Psoas muscle (tissue), 8 donors: Measurements from ENCODE around the gene ENO2. TPM values are rescaled to one million over a fixed set of nuclear protein-coding genes. Genes with fewer than 3 reads are reported as not detected.

Experiments used
- ATAC-seq, 4 donors: fragments of 200-7000 bp; cut with Tn5 transposase; one replicate each; pipeline ENCODE4 v1.9.1; 2020; ENCODE audit warnings: moderate library complexity in 3 of 4, mild to moderate bottlenecking in 2 of 4
- DNase-seq, 2 donors: peaks; one replicate each; pipeline ENCODE4 v3.0.0-alpha.2; 2020
- H3K27ac ChIP-seq: fragments of 200-600 bp; one replicate; pipeline ENCODE4 v1.8.0; 2022
- H3K27me3 ChIP-seq, 3 donors: fragments of 200-600 bp in 1 of 3; one replicate each; pipeline versions ENCODE4 v1.6.1 to v1.8.0; 2013 to 2022; ENCODE audit warnings: low read length in 2 of 3, mild to moderate bottlenecking in 2 of 3, moderate library complexity in 1 of 3; ENCODE audit not compliant: insufficient read depth in 3 of 3
- H3K36me3 ChIP-seq, 2 donors: fragments of 200-600 bp in 1 of 2; one replicate each; pipeline versions ENCODE4 v1.6.1 to v1.8.0; 2013 to 2022; ENCODE audit warnings: low read depth in 1 of 2, mild to moderate bottlenecking in 1 of 2, moderate library complexity in 1 of 2; ENCODE audit not compliant: insufficient read depth in 1 of 2
- H3K4me1 ChIP-seq: fragments of 200-600 bp; one replicate; pipeline ENCODE4 v1.8.0; 2022
- H3K4me3 ChIP-seq: fragments of 200-600 bp; one replicate; pipeline ENCODE4 v1.8.0; 2022; ENCODE audit warnings: mild to moderate bottlenecking
- H3K9me3 ChIP-seq: fragments of 200-600 bp; one replicate; pipeline ENCODE4 v1.8.0; 2022
- WGBS, 3 donors: extraction: QIAGEN DNeasy Blood & Tissue Kit; methylation state at CpG; one replicate each; pipeline versions ENCODE4 v1.1.6 to v1.1.7; 2013; 5-methylcytosine and 5-hydroxymethylcytosine counted together
- intact Hi-C, 2 donors: fragments of 100-400 bp; cut with DNase I; formaldehyde crosslinking; loops; one replicate each; pipeline versions ENCODE4 v1.11.0 to v1.14.2; 2022
- polyA plus RNA-seq, 3 donors: library from polyadenylated mRNA; stranded (reverse); fragments of 200-250 nt; gene quantifications; one replicate each; pipeline ENCODE4 v1.2.3, GENCODE V29; 2013
- total RNA-seq, 4 donors: library from RNA; stranded (reverse); fragmentation: NEBNext Ultra II Directional in 2 of 4; extraction: Animal tissue kit (Norgen Biotek cat#: 25700) in 2 of 4; gene quantifications; one replicate each; pipeline versions ENCODE4 v1.2.1 to v1.2.4, GENCODE V29; 2021 to 2023
- TF ChIP-seq, protein P1 (sequence below): fragments of 200-600 bp; IDR thresholded peaks from one replicate; pipeline ENCODE4 v1.8.0; 2022; ENCODE audit warnings: antibody characterized with exemption
- donor health status: healthy with polysubstance abuse.
- donor health status: DM: no; HTN: no; CAD: no; lungs with moderate emphysema.
- donor health status: Bipolar disorder and iron deficiency.
- donor health status: healthy.
- donor health status: DM: yes; HTN: yes; CAD: no.
- donor health status: DM: no; HTN: no; CAD: no.
- donor health status: DM: no; HTN: no; CAD: no.
- donor health status: DM: yes; HTN: yes; CAD: no.

ENO2 gene
- total and polyA plus RNA-seq, 7 donors = 1.4 to 4.6 (median 2.0) TPM

DNA sequence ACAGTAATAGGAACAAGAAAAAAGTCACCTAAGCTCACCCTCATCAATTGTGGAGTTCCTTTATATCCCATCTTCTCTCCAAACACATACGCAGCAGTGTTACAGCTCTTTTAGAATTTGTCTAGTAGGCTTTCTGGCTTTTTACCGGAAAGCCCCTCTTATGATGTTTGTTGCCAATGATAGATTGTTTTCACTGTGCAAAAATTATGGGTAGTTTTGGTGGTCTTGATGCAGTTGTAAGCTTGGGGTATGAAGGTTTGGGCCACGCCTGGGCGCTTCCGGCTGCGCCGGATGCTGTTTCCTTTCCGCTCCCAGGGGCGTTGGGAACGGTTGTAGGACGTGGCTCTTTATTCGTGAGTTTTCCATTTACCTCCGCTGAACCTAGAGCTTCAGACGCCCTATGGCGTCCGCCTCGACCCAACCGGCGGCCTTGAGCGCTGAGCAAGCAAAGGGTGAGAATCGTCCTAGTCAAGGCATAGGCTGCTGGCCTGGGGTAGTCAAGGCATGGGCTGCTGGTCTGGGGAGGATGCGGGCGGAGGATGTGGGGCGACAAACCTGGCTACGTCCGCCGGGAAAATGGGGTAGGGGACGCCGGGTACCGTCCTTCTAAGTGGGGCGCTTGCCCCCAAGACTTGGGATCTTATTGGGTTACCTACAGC is 29.5 kb downstream of the ENO2 start, which contains the start of the genes C12orf57 and RNU7-1:
Gene C12orf57, plus strand, starts transcription at position 301 of the 659 bp plus-strand sequence. Its CDS starts 100 bp downstream, at position 401.
Gene RNU7-1, plus strand, starts transcription at position 95 of the 659 bp plus-strand sequence.
- Histone ChIP-seq H3K27me3 (no peaks in the 10 kb centered on the region), H3K4me1 (peaks cover 29% of the 10 kb centered on the region), H3K9me3 (no peaks in the 10 kb centered on the region), H3K4me3 (peak within 1 kb of the TSS; percentile 75), H3K27ac (peak within 1 kb of the TSS; percentile 95), H3K36me3 (peaks cover 0 to 47% of the 10 kb centered on the region in 2 donors)
- peak; percentile 79 to 88 for DNase-seq
- intact Hi-C loops = loop anchor here in 1 of 2 donors (1.0 to 2.0 kb wide), 5 partner anchors 17 to 170 kb away; partner anchors contain the start of genes C1RL, EMG1, LPCAT3 and PHB2
- 0 to 1% (median 0%) methylated on average over 25 to 31 of the region's 31 CpGs for WGBS, 3 donors
- peak; percentile 69 to 75 (median 70) for ATAC-seq
- TF ChIP-seq, protein P1, sequence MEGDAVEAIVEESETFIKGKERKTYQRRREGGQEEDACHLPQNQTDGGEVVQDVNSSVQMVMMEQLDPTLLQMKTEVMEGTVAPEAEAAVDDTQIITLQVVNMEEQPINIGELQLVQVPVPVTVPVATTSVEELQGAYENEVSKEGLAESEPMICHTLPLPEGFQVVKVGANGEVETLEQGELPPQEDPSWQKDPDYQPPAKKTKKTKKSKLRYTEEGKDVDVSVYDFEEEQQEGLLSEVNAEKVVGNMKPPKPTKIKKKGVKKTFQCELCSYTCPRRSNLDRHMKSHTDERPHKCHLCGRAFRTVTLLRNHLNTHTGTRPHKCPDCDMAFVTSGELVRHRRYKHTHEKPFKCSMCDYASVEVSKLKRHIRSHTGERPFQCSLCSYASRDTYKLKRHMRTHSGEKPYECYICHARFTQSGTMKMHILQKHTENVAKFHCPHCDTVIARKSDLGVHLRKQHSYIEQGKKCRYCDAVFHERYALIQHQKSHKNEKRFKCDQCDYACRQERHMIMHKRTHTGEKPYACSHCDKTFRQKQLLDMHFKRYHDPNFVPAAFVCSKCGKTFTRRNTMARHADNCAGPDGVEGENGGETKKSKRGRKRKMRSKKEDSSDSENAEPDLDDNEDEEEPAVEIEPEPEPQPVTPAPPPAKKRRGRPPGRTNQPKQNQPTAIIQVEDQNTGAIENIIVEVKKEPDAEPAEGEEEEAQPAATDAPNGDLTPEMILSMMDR = no peak

DNA sequence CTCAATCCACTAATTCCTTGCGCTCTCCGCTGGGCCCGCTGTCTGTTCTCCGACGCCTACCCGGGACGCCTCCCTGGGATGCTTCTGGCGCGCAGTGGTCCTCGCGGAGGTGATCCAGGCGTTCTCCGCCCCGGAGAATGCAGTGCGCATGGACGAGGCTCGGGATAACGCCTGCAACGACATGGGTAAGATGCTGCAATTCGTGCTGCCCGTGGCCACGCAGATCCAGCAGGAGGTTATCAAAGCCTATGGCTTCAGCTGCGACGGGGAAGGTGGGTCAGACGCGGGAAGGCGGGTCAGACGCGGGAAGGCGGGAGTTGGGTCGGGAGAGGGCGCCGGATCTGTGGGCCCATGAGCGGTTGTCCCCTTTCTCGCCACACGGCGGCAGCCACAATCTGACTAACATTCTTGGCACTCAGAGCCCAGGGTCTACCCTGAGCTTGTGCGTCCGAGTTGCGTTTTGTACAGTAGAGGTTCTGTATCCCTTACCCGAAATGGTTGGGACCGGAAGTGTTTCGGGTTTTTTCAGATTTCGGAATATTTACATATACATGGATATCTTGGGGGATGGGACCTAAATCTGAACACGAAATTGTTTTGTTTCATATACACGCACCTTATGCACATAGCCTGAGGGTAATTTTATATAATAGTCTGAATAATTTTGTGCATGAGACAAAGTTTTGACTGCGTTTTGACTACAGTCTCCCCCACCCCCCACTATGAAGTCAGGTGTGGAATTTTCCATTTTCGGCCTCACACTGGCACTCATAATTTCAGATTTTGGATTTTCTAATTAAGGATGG is 30.2 kb downstream of the ENO2 start:
- DNase-seq (peak; percentile 93 to 97), ATAC-seq (peak; percentile 78 to 83 (median 80))
- no peaks in the 10 kb centered on the region for H3K27me3 ChIP-seq
- TF ChIP-seq, protein P1 = peak; percentile 84
- no peaks in the 10 kb centered on the region for H3K9me3 ChIP-seq
- WGBS, 3 donors = 3% methylated on average over 46 to 48 of the region's 48 CpGs
- peak overlapping the region; percentile 95 for H3K27ac ChIP-seq
- H3K36me3 ChIP-seq = peaks cover 0 to 40% of the 10 kb centered on the region in 2 donors
- H3K4me1 ChIP-seq = peaks cover 22% of the 10 kb centered on the region
- peak overlapping the region; percentile 75 for H3K4me3 ChIP-seq
- intact Hi-C loops = loop anchor here (1.0 to 5.0 kb wide), 8 partner anchors 16 to 170 kb away; partner anchors contain the start of genes C1R (in 1 of the 2), C1RL (in 1 of the 2), EMG1 (in 1 of the 2) and LPCAT3 (in 1 of the 2)

DNA sequence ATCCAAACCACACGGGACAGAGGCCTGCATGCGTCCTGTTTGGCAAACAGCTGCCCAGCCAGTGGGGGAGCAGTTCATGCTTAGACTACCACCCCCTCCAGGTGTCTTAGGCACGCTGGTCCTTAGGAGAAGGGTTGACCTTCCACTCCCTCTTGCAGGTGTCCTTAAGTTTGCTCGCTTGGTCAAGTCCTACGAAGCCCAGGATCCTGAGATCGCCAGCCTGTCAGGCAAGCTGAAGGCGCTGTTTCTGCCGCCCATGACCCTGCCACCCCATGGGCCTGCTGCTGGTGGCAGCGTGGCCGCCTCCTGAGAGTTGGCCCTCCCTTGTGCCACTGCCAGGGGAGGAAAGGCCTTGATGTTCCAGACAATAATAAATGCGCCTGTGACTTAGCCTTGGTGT is 31.2 kb downstream of the ENO2 start:
- DNase-seq (peak in 1 of 2 donors; percentile 17), ATAC-seq (no peak)
- H3K36me3 ChIP-seq = peaks cover 0 to 30% of the 10 kb centered on the region in 2 donors
- no peaks in the 10 kb centered on the region for H3K9me3 ChIP-seq
- H3K4me3 ChIP-seq = no peak overlapping the region
- H3K4me1 ChIP-seq = peaks cover 21% of the 10 kb centered on the region
- H3K27me3 ChIP-seq = no peaks in the 10 kb centered on the region
- intact Hi-C loops = loop anchor here (2.0 to 5.0 kb wide), 5 partner anchors 15 to 167 kb away; partner anchors contain the start of genes C1R (in 1 of the 2) and LPCAT3 (in 1 of the 2)
- TF ChIP-seq, protein P1 = no peak
- WGBS, 3 donors = 83 to 90% (median 88%) methylated on average over 11 of the region's 11 CpGs
- H3K27ac ChIP-seq = no peak overlapping the region

DNA sequence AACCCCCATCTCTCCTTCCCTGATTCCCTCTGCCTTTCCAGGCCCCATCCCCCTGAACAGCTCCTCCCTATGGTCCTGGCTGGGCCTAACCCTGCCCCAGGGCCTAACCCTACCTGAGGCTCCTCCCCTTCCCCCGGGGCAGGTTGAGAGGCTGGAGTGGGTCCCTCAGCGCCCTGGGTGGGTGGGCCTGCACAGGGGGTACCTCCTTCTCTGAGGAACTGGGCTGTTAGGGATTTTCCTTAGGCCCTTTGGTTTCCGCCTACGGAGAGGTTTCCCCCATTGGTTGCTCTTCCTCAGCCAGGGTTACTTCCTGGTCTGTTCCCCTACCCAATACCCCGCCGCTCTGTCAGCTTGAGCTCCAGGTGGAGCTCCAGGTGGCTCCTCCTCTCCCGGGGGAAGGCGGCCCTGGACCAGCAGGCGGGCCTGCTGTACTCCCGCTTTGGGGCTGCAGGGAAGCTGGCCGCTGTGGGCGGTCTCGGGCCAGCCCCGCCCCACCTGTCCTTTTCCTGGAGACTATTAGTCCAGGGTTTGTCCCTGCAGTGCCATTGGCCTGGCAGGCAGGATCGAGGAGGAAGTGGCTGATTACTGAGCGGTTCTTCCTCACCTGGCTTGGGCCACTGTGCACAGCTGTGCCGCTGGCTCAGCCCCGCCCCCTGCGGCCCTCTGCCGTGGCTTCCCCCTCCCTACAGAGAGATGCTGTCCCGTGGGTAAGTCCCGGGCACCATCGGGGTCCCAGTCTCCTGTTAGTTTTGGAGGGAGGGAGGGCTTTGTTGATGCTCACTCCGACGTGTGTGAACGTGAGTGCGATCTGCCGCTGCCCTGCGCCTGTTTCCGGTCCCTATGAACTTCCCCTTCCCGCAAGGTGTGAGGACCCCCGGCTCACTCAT is 31.9 kb downstream of the ENO2 start:
- Histone ChIP-seq H3K27ac (peak overlapping the region; percentile 17), H3K9me3 (no peaks in the 10 kb centered on the region), H3K36me3 (peaks cover 0 to 26% of the 10 kb centered on the region in 2 donors), H3K4me3 (peak overlapping the region; percentile 34), H3K4me1 (peaks cover 21% of the 10 kb centered on the region), H3K27me3 (no peaks in the 10 kb centered on the region)
- TF ChIP-seq, protein P1 = no peak
- 43 to 56% (median 45%) methylated on average over 30 to 32 of the region's 32 CpGs for WGBS, 3 donors
- intact Hi-C loops = loop anchor here (5.0 kb wide), 3 partner anchors 96 to 166 kb away; partner anchors contain the start of gene C1R (in 1 of the 2)
- ATAC-seq (no peak), DNase-seq (peak; percentile 43 to 67)
